ENCODE data around the gene IFIT1B. TPM values are rescaled to one million over a fixed set of nuclear protein-coding genes. Genes with fewer than 3 reads are reported as not detected.

Gene IFIT1B
- total RNA-seq, 1 experiment from 2014 or later = not detected

DNA sequence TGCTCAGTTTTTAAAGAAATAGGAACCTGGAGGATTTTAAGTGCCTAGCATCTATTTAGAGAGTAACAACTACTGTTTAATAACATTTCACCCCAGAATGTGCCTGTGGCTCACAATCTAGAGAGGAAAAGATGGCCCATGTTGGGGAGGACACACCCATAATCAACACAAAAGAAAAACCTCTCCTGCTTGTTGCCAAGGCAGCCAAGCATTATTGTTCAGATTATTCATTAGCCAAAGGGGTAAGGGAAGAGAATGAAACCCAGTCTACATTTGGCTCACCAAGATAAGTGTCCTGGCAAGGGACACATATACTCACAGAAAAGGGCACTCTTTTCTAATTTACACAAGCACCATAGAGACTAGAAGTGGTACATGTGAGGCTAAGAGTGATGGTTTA, 17.7 kb upstream of the IFIT1B start (continued):
- TF ChIP-seq, protein P1, sequence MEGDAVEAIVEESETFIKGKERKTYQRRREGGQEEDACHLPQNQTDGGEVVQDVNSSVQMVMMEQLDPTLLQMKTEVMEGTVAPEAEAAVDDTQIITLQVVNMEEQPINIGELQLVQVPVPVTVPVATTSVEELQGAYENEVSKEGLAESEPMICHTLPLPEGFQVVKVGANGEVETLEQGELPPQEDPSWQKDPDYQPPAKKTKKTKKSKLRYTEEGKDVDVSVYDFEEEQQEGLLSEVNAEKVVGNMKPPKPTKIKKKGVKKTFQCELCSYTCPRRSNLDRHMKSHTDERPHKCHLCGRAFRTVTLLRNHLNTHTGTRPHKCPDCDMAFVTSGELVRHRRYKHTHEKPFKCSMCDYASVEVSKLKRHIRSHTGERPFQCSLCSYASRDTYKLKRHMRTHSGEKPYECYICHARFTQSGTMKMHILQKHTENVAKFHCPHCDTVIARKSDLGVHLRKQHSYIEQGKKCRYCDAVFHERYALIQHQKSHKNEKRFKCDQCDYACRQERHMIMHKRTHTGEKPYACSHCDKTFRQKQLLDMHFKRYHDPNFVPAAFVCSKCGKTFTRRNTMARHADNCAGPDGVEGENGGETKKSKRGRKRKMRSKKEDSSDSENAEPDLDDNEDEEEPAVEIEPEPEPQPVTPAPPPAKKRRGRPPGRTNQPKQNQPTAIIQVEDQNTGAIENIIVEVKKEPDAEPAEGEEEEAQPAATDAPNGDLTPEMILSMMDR (IDR thresholded peaks at IDR 0.05 in 2 of 3, conservative IDR thresholded peaks at IDR 0.05 in 1 of 3; ENCODE audit: borderline replicate concordance in 1 of 3, insufficient read depth in 1 of 3, low read depth in 2 of 3, low read length in 2 of 3) = no peak
- TF ChIP-seq ZFX (IDR thresholded peaks at IDR 0.05) (no peak), EZH2phosphoT487 (IDR thresholded peaks at IDR 0.05; ENCODE audit: borderline replicate concordance) (no peak)

DNA sequence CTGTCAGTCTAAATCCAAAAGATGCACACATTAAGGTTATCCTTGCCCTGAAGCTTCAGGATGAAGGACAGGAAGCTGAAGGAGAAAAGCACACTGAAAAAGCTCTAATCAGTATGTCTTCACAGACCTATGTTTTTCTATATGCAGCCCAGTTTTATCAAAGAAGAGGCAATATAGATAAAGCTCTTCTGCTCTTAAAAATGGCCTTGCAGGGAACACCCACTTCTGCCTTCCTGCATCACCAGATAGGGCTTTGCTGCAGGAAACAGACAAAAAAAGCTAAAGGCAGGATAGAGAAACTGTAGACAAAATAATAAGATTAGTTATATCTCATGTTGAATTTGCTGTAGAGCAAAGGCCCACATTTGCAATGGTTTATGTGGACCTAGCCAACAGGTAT, 14.9 kb upstream of the IFIT1B start:
- RAD21 ChIA-PET (ENCODE audit: low non-redundant PET in 1 of 2, low total read pairs in 2 of 2, uncharacterized antibody in 2 of 2, unreplicated experiment in 2 of 2) = no interaction called here
- POLR2A ChIA-PET = no interaction called here
- H3K9me2 ChIP-seq (ENCODE audit: insufficient read depth) = no peaks in the 10 kb centered on the region
- H3K4me1 ChIP-seq (ENCODE audit: control insufficient read depth in 1 of 2, insufficient read depth in 2 of 2, low read length in 2 of 2) = no peaks in the 10 kb centered on the region
- intact Hi-C loops (cut with micrococcal nuclease) = no loop called here
- H3K36me3 ChIP-seq (ENCODE audit: control insufficient read depth in 1 of 2, insufficient read depth in 2 of 2, low read length in 2 of 2) = no peaks in the 10 kb centered on the region
- no peak for TF ChIP-seq RAD21 (IDR thresholded peaks at IDR 0.05; ENCODE audit: low read depth)
- no peak for DNase-seq (ENCODE audit: low read depth, low spot score)
- H3K9ac ChIP-seq (ENCODE audit: low read length) = no peak overlapping the region
- no peaks in the 10 kb centered on the region for H4K20me1 ChIP-seq (ENCODE audit: insufficient read depth)
- no TSS peak for BruUV-seq (replicated peaks)
- H3K9me3 ChIP-seq (ENCODE audit: control insufficient read depth in 1 of 2, insufficient read depth in 1 of 2, low read depth in 1 of 2, low read length in 2 of 2) = no peaks in the 10 kb centered on the region
- no peak overlapping the region for H3K4me2 ChIP-seq (ENCODE audit: low read length)
- H3K27ac ChIP-seq (ENCODE audit: low read depth, low read length) = no peak overlapping the region
- CTCF ChIA-PET = no interaction called here
- H3K4me3 ChIP-seq (replicated peaks in 1 of 2; ENCODE audit: low read depth in 1 of 2, low read length in 2 of 2) = no peak overlapping the region
- H3K27me3 ChIP-seq (ENCODE audit: insufficient read depth, low read length) = no peaks in the 10 kb centered on the region
- no peak overlapping the region for H2AFZ ChIP-seq (ENCODE audit: low read depth, low read length, poor library complexity, severe bottlenecking)
- no peak for ATAC-seq
- no peaks in the 10 kb centered on the region for H3K79me2 ChIP-seq (ENCODE audit: insufficient read depth, low read length)

DNA sequence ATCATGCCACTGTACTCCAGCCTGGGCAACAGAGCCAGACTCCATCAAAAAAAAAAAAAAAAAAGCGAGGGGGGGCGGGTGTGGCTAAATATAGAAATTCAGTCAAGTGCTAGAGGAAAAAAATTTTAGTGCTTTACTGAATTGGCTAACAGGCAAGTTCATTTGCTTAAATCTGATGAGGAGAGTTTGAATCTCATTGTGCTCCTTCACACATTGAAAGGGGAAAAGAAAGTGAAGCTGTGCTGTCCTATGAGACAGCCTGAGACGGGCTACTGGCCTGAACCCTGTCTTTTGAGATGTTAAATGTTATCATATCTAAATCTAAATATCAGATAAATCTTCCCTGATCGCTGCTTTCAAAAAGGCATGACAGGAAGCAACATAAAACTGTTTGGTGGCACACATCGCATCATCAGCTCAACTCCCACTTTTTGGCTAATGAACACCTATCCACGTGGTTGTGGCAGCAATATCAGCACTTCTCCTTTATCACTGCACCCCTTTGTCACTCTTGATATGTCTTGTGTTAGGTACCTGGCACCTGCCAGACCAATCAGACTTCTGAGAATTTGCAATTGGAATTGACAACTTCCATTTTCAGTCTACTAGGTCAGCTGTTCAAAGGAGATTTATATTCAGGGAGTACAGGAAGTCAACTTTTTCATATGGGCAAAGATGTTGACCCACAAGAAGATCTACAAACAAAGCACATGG, 14.0 kb upstream of the IFIT1B start:
- DNase-seq (ENCODE audit: low read depth, low spot score) (no peak), ATAC-seq (no peak)
- H3K9ac ChIP-seq (ENCODE audit: low read length) = no peak overlapping the region
- H3K4me1 ChIP-seq (ENCODE audit: control insufficient read depth in 1 of 2, insufficient read depth in 2 of 2, low read length in 2 of 2) = no peaks in the 10 kb centered on the region
- no peaks in the 10 kb centered on the region for H3K36me3 ChIP-seq (ENCODE audit: control insufficient read depth in 1 of 2, insufficient read depth in 2 of 2, low read length in 2 of 2)
- ChIA-PET CTCF (no interaction called here), RAD21 (ENCODE audit: low non-redundant PET in 1 of 2, low total read pairs in 2 of 2, uncharacterized antibody in 2 of 2, unreplicated experiment in 2 of 2) (no interaction called here), POLR2A (interaction anchor here (1.0 kb wide), 1 partner anchor 36 kb away, joined by 3 read pairs; the partner anchor contains the start of gene IFIT3)
- no peak overlapping the region for H3K4me3 ChIP-seq (replicated peaks in 1 of 2; ENCODE audit: low read depth in 1 of 2, low read length in 2 of 2)
- H3K27ac ChIP-seq (ENCODE audit: low read depth, low read length) = no peak overlapping the region
- no TSS peak for BruUV-seq (replicated peaks)
- H3K27me3 ChIP-seq (ENCODE audit: insufficient read depth, low read length) = no peaks in the 10 kb centered on the region
- no peaks in the 10 kb centered on the region for H3K9me3 ChIP-seq (ENCODE audit: control insufficient read depth in 1 of 2, insufficient read depth in 1 of 2, low read depth in 1 of 2, low read length in 2 of 2)
- intact Hi-C loops (cut with micrococcal nuclease) = no loop called here
- H3K9me2 ChIP-seq (ENCODE audit: insufficient read depth) = no peaks in the 10 kb centered on the region
- no peaks in the 10 kb centered on the region for H4K20me1 ChIP-seq (ENCODE audit: insufficient read depth)
- no peak overlapping the region for H3K4me2 ChIP-seq (ENCODE audit: low read length)
- no peak overlapping the region for H2AFZ ChIP-seq (ENCODE audit: low read depth, low read length, poor library complexity, severe bottlenecking)
- TF ChIP-seq, protein P2, sequence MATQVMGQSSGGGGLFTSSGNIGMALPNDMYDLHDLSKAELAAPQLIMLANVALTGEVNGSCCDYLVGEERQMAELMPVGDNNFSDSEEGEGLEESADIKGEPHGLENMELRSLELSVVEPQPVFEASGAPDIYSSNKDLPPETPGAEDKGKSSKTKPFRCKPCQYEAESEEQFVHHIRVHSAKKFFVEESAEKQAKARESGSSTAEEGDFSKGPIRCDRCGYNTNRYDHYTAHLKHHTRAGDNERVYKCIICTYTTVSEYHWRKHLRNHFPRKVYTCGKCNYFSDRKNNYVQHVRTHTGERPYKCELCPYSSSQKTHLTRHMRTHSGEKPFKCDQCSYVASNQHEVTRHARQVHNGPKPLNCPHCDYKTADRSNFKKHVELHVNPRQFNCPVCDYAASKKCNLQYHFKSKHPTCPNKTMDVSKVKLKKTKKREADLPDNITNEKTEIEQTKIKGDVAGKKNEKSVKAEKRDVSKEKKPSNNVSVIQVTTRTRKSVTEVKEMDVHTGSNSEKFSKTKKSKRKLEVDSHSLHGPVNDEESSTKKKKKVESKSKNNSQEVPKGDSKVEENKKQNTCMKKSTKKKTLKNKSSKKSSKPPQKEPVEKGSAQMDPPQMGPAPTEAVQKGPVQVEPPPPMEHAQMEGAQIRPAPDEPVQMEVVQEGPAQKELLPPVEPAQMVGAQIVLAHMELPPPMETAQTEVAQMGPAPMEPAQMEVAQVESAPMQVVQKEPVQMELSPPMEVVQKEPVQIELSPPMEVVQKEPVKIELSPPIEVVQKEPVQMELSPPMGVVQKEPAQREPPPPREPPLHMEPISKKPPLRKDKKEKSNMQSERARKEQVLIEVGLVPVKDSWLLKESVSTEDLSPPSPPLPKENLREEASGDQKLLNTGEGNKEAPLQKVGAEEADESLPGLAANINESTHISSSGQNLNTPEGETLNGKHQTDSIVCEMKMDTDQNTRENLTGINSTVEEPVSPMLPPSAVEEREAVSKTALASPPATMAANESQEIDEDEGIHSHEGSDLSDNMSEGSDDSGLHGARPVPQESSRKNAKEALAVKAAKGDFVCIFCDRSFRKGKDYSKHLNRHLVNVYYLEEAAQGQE (IDR thresholded peaks at IDR 0.05; ENCODE audit: low read depth) = no peak
- TF ChIP-seq EGR1 (IDR thresholded peaks at IDR 0.05; ENCODE audit: low read depth) (no peak), RAD21 (IDR thresholded peaks at IDR 0.05; ENCODE audit: low read depth) (no peak), TCF7L2 (IDR thresholded peaks at IDR 0.05; ENCODE audit: borderline replicate concordance, extremely low read depth, insufficient read depth, insufficient read length) (no peak)
- no peaks in the 10 kb centered on the region for H3K79me2 ChIP-seq (ENCODE audit: insufficient read depth, low read length)

Data from HCT116 (cell line).